Fibroblast of lung (primary cell): ENCODE results near the gene ALPG. TPM values are rescaled to one million over a fixed set of nuclear protein-coding genes. Genes with fewer than 3 reads are reported as not detected.

Experiments
- DNase-seq, 2 donors: peaks; one replicate each; pipeline versions ENCODE4 v3.0.0 to v3.0.0-alpha.2; 2010; ENCODE audit warnings: low read depth in 2 of 2
- H2AFZ ChIP-seq: 2 replicates; pipeline ENCODE4 v1.5.1; 2012; ENCODE audit warnings: low read length, control low read depth, inconsistent platforms
- H3K27ac ChIP-seq: 2 replicates; pipeline ENCODE4 v1.5.1; 2011; ENCODE audit warnings: low read length, control low read depth; ENCODE audit not compliant: insufficient read depth
- H3K27me3 ChIP-seq: 2 replicates; pipeline ENCODE4 v1.5.1; 2011; ENCODE audit warnings: mild to moderate bottlenecking, low read length; ENCODE audit not compliant: control insufficient read depth, insufficient read depth
- H3K36me3 ChIP-seq: 2 replicates; pipeline ENCODE4 v1.5.1; 2011; ENCODE audit warnings: low read length; ENCODE audit not compliant: control insufficient read depth, insufficient read depth
- H3K4me1 ChIP-seq: 2 replicates; pipeline ENCODE4 v1.5.1; 2011; ENCODE audit warnings: low read length; ENCODE audit not compliant: control insufficient read depth, insufficient read depth; ENCODE audit errors: extremely low read depth
- H3K4me2 ChIP-seq: 2 replicates; pipeline ENCODE4 v1.5.1; 2011; ENCODE audit warnings: low read length, control low read depth; ENCODE audit not compliant: insufficient read depth; ENCODE audit errors: extremely low read depth
- H3K4me3 ChIP-seq, 4 experiments: fragments of 200-600 bp in 1 of 4; sonication (generic) in 1 of 4; replicated peaks in 1 of 4; 2 replicates each; pipeline ENCODE4 v1.5.1; 2011 to 2016; ENCODE audit warnings: low read length in 4 of 4, low read depth in 3 of 4, mild to moderate bottlenecking in 3 of 4, control low read depth in 2 of 4, inconsistent platforms in 1 of 4, mixed read lengths in 1 of 4; ENCODE audit not compliant: insufficient read depth in 1 of 4; ENCODE audit errors: control extremely low read depth in 1 of 4
- H3K79me2 ChIP-seq: 2 replicates; pipeline ENCODE4 v1.5.1; 2012; ENCODE audit warnings: mild to moderate bottlenecking, low read length, inconsistent platforms; ENCODE audit not compliant: control insufficient read depth, insufficient read depth
- H3K9ac ChIP-seq: 2 replicates; pipeline ENCODE4 v1.5.1; 2011; ENCODE audit warnings: mild to moderate bottlenecking, low read length, control low read depth; ENCODE audit not compliant: insufficient read depth
- H3K9me3 ChIP-seq: 2 replicates; pipeline ENCODE4 v1.5.1; 2012; ENCODE audit warnings: low read depth, low read length; ENCODE audit not compliant: control insufficient read depth, insufficient read depth
- H4K20me1 ChIP-seq: 2 replicates; pipeline ENCODE4 v1.5.1; 2011; ENCODE audit warnings: low read length; ENCODE audit not compliant: control insufficient read depth, insufficient read depth; ENCODE audit errors: extremely low read depth
- CTCF ChIP-seq, 2 donors: IDR thresholded peaks in 1 of 2; conservative IDR thresholded peaks in 1 of 2; 1 replicate in 1 of 2; 2 replicates in 1 of 2; pipeline ENCODE4 v1.5.1; 2011 to 2012; ENCODE audit warnings: low read length in 2 of 2, control low read depth in 1 of 2, inconsistent platforms in 1 of 2, low read depth in 1 of 2, mild to moderate bottlenecking in 1 of 2
- EZH2 ChIP-seq: IDR thresholded peaks from 2 replicates; pipeline ENCODE4 v1.5.1; 2012; ENCODE audit warnings: low read length, control low read depth, mild to moderate bottlenecking; ENCODE audit errors: missing control alignments
- polyA plus RNA-seq, 2 donors: library from polyadenylated mRNA; depleted of rRNA in 1 of 2; stranded (reverse) in 1 of 2; unstranded in 1 of 2; fragments of >200 nt; gene quantifications; 2 replicates each; pipeline ENCODE4 v1.2.1, GENCODE V29; 2011 to 2012; ENCODE audit warnings: missing spikeins in 1 of 2
- total RNA-seq: library from RNA; depleted of rRNA; stranded (reverse); fragments of >200 nt; gene quantifications from 2 replicates; pipeline ENCODE4 v1.2.1, GENCODE V29; 2014

Gene ALPG
- total and polyA plus RNA-seq, 2 donors (not counting 1 experiment from before 2014, with no cell fraction given) = not detected

- H4K20me1 ChIP-seq = no peaks in the 10 kb centered on the region
- H3K9me3 ChIP-seq = no peaks in the 10 kb centered on the region
- TF ChIP-seq CTCF (conservative IDR thresholded peaks at IDR 0.05 in 1 of 2, IDR thresholded peaks at IDR 0.05 in 1 of 2; ENCODE audit: low read depth in 1 of 2, low read length in 2 of 2) (no peak), EZH2 (no peak)
- no peak overlapping the region for H3K9ac ChIP-seq
- no peak overlapping the region for H3K27ac ChIP-seq
- no peaks in the 10 kb centered on the region for H3K4me1 ChIP-seq
- no peak overlapping the region for H3K4me3 ChIP-seq
- peaks cover 25% of the 10 kb centered on the region for H3K27me3 ChIP-seq
- H3K36me3 ChIP-seq = no peaks in the 10 kb centered on the region
- no peak overlapping the region for H2AFZ ChIP-seq
- H3K79me2 ChIP-seq = no peaks in the 10 kb centered on the region
- DNase-seq = no peak
- no peak overlapping the region for H3K4me2 ChIP-seq
Observed at GRCh38 chr2:232415138-232415690, 8.6 kb downstream of the ALPG start.

- TF ChIP-seq CTCF (conservative IDR thresholded peaks at IDR 0.05 in 1 of 2, IDR thresholded peaks at IDR 0.05 in 1 of 2; ENCODE audit: low read depth in 1 of 2, low read length in 2 of 2) = no peak
- no peak for TF ChIP-seq EZH2
- Histone ChIP-seq H3K27ac (no peak overlapping the region), H4K20me1 (no peaks in the 10 kb centered on the region), H2AFZ (no peak overlapping the region), H3K9me3 (no peaks in the 10 kb centered on the region), H3K9ac (no peak overlapping the region), H3K27me3 (peaks cover 32% of the 10 kb centered on the region), H3K79me2 (no peaks in the 10 kb centered on the region), H3K36me3 (no peaks in the 10 kb centered on the region), H3K4me1 (no peaks in the 10 kb centered on the region), H3K4me2 (no peak overlapping the region), H3K4me3 (no peak overlapping the region)
- DNase-seq = no peak
Observed at GRCh38 chr2:232415736-232416520, 9.3 kb downstream of the ALPG start.

GRCh38 chr2:232416521-232417470, 10.2 kb downstream of the ALPG start:
- no peak overlapping the region for H3K4me2 ChIP-seq
- H2AFZ ChIP-seq = no peak overlapping the region
- H3K27ac ChIP-seq = no peak overlapping the region
- no peak overlapping the region for H3K4me3 ChIP-seq
- no peaks in the 10 kb centered on the region for H3K79me2 ChIP-seq
- TF ChIP-seq EZH2 (no peak), CTCF (conservative IDR thresholded peaks at IDR 0.05 in 1 of 2, IDR thresholded peaks at IDR 0.05 in 1 of 2; ENCODE audit: low read depth in 1 of 2, low read length in 2 of 2) (no peak)
- H4K20me1 ChIP-seq = no peaks in the 10 kb centered on the region
- peaks cover 40% of the 10 kb centered on the region for H3K27me3 ChIP-seq
- no peaks in the 10 kb centered on the region for H3K4me1 ChIP-seq
- no peak for DNase-seq
- no peaks in the 10 kb centered on the region for H3K36me3 ChIP-seq
- no peak overlapping the region for H3K9ac ChIP-seq
- no peaks in the 10 kb centered on the region for H3K9me3 ChIP-seq
